DND-41 (cell line): ENCODE results near the gene OAS1.
"Not testable (repeated sequence)": the region's sequence is repeated elsewhere in the genome, so short reads cannot be mapped to it uniquely, and the experiment has no call there.

Source experiments
- ATAC-seq: fragments of 200-7000 bp; cut with Tn5 transposase; 3 replicates; pipeline ENCODE4 v1.9.1; 2021; ENCODE audit warnings: low read depth; ENCODE audit not compliant: insufficient read depth
- DNase-seq: peaks from one replicate; pipeline ENCODE4 v3.0.0-alpha.2; 2020
- H2AFZ ChIP-seq: 2 replicates; pipeline ENCODE4 v1.6.0; 2012; ENCODE audit warnings: low read depth, low read length
- H3K27ac ChIP-seq: 2 replicates; pipeline ENCODE4 v1.5.1; 2012; ENCODE audit warnings: low read length, inconsistent platforms
- H3K27me3 ChIP-seq: fragments of 200-600 bp; sonication (generic); 2 replicates; pipeline ENCODE4 v1.6.0; 2012; ENCODE audit warnings: low read length, mild to moderate bottlenecking, inconsistent platforms; ENCODE audit not compliant: insufficient read depth, poor library complexity
- H3K36me3 ChIP-seq: 2 replicates; pipeline ENCODE4 v1.5.1; 2012; ENCODE audit warnings: low read length, inconsistent platforms; ENCODE audit not compliant: insufficient read depth
- H3K4me1 ChIP-seq: 2 replicates; pipeline ENCODE4 v1.5.1; 2012; ENCODE audit warnings: mild to moderate bottlenecking, low read length; ENCODE audit not compliant: insufficient read depth
- H3K4me2 ChIP-seq: 2 replicates; pipeline ENCODE4 v1.6.0; 2012; ENCODE audit warnings: mild to moderate bottlenecking, moderate library complexity, low read length, inconsistent platforms; ENCODE audit not compliant: insufficient read depth
- H3K4me3 ChIP-seq, 2 experiments: fragments of 200-600 bp in 1 of 2; shearing (Covaris generic) in 1 of 2; 2 replicates each; pipeline ENCODE4 v1.5.1; 2012 to 2016; ENCODE audit warnings: inconsistent platforms in 2 of 2, low read length in 2 of 2, mild to moderate bottlenecking in 2 of 2, low read depth in 1 of 2, moderate library complexity in 1 of 2
- H3K79me2 ChIP-seq: 2 replicates; pipeline ENCODE4 v1.6.0; 2012; ENCODE audit warnings: low read length, inconsistent platforms; ENCODE audit not compliant: insufficient read depth
- H3K9ac ChIP-seq: 2 replicates; pipeline ENCODE4 v1.6.0; 2012; ENCODE audit warnings: low read depth, mild to moderate bottlenecking, inconsistent platforms, low read length, moderate library complexity
- H3K9me3 ChIP-seq: 2 replicates; pipeline ENCODE4 v1.5.1; 2012; ENCODE audit warnings: low read length, moderate library complexity, mild to moderate bottlenecking, inconsistent platforms; ENCODE audit not compliant: insufficient read depth, severe bottlenecking
- H4K20me1 ChIP-seq: 2 replicates; pipeline ENCODE4 v1.6.0; 2012; ENCODE audit warnings: low read length; ENCODE audit not compliant: insufficient read depth
- CTCF ChIP-seq: IDR thresholded peaks from 2 replicates; pipeline ENCODE4 v1.5.1; 2012; ENCODE audit warnings: borderline replicate concordance, low read length, moderate library complexity, mild to moderate bottlenecking; ENCODE audit not compliant: poor library complexity, severe bottlenecking; ENCODE audit errors: extremely low read depth
- EZH2 ChIP-seq: IDR thresholded peaks from 3 replicates; pipeline ENCODE4 v1.6.1; 2012; ENCODE audit warnings: borderline replicate concordance, low read depth, mild to moderate bottlenecking, moderate library complexity, low read length, inconsistent platforms; ENCODE audit not compliant: severe bottlenecking

The OAS1 gene

DNA sequence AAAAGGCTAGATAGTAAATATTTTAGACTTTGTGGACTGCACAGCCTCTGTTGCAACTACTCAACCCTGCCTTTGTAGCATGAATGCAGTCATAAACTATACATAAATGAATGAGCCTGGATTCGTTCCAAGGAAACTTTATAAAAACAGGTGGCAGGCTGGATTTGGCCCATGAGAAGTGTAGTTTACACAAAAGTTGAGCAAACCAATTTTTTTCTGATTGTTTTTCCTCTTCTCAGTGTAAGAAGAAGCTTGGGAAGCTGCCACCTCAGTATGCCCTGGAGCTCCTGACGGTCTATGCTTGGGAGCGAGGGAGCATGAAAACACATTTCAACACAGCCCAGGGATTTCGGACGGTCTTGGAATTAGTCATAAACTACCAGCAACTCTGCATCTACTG is 9.5 kb downstream of the OAS1 start:
- ATAC-seq (no peak), DNase-seq (no peak)

DNA sequence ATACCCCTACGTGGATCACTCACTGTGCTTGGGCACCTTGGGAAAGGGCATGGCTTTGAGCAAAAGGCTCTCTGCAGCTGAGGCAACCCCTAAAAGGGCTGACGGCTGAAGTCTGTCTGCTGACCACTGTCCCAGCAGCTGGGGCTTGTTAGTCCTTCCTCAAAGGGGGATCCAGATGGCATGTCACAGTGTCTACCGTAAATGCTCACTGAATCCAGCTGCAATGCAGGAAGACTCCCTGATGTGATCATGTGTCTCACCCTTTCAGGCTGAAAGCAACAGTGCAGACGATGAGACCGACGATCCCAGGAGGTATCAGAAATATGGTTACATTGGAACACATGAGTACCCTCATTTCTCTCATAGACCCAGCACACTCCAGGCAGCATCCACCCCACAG is 12.4 kb downstream of the OAS1 start:
- Histone ChIP-seq H4K20me1 (no peaks in the 10 kb centered on the region), H3K4me1 (no peaks in the 10 kb centered on the region), H2AFZ (no peak overlapping the region), H3K36me3 (peaks cover 14% of the 10 kb centered on the region; the same call in 1 of the 2 replicates), H3K9me3 (peaks cover under 1% of the 10 kb centered on the region), H3K4me3 (no peak overlapping the region), H3K4me2 (no peak overlapping the region), H3K27me3 (no peaks in the 10 kb centered on the region), H3K27ac (no peak overlapping the region), H3K79me2 (no peaks in the 10 kb centered on the region), H3K9ac (no peak overlapping the region)
- DNase-seq, result no peak
- TF ChIP-seq EZH2 (no peak), CTCF (no peak)
- no peak for ATAC-seq

More for the DNA sequence above, 9.5 kb downstream of the OAS1 start:
- Histone ChIP-seq H4K20me1 (no peaks in the 10 kb centered on the region), H3K27ac (no peak overlapping the region), H3K4me2 (no peak overlapping the region), H3K9ac (no peak overlapping the region), H2AFZ (no peak overlapping the region), H3K79me2 (no peaks in the 10 kb centered on the region), H3K4me1 (no peaks in the 10 kb centered on the region), H3K36me3 (peaks cover 14% of the 10 kb centered on the region; the same call in 1 of the 2 replicates), H3K27me3 (no peaks in the 10 kb centered on the region), H3K9me3 (peaks cover 16% of the 10 kb centered on the region), H3K4me3 (no peak overlapping the region)
- TF ChIP-seq EZH2 (no peak), CTCF (no peak)

DNA sequence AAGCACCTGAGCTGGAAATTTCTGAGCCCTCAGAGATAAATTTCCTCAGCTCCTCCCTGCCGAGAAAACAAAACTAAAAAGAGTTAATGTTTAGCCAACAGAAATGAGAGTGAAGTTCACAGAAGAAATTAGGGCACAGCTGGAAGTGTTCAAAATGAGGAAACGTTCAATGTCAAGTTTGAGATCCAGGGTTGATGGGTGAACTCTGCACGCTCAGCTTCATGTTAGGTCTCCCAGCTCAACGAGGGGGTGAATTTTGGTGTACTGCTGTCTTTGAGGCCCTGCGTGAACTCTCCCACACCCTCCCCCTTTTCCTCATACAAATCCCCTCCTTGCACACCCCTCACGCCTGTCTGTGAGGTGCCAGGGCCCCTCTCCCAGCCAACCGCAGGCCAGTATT is 18.2 kb downstream of the OAS1 start:
- H3K79me2 ChIP-seq, result no peaks in the 10 kb centered on the region
- H3K9ac ChIP-seq, result no peak overlapping the region
- H3K36me3 ChIP-seq, result no peaks in the 10 kb centered on the region
- DNase-seq (no peak), ATAC-seq (no peak)
- H3K27me3 ChIP-seq, result no peaks in the 10 kb centered on the region
- H3K4me3 ChIP-seq, result no peak overlapping the region
- no peaks in the 10 kb centered on the region for H3K4me1 ChIP-seq
- no peaks in the 10 kb centered on the region for H3K9me3 ChIP-seq
- no peak for TF ChIP-seq CTCF
- no peak for TF ChIP-seq EZH2
- H3K27ac ChIP-seq, result no peak overlapping the region
- H4K20me1 ChIP-seq, result no peaks in the 10 kb centered on the region
- no peak overlapping the region for H2AFZ ChIP-seq
- H3K4me2 ChIP-seq, result no peak overlapping the region

DNA sequence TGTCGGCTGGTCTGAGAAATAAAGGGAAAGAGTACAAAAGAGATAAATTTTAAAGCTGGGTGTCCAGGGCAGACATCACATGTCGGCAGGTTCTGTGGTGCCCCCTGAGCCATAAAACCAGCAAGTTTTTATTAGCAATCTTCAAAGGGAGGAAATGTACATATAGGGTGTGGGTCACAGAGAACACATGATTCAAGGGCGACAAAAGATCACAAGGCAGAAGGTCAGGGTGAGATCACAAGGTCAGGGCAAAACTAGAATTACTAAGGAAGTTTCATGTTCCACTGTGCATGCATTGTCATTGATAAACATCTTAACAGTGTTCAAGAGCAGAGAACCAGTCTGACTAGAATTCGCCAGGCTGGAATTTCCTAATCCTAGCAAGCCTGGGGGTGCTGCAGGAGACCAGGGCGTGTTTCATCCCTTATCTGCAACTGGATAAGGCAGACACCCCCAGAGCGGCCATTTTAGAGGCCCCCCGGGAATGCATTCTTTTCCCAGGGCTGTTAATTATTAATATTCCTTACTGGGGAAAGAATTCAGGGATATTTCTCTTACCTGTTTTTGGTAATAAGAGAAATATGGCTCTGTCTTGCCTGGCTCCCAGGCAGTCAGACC is 19.8 kb downstream of the OAS1 start:
- H3K4me3 ChIP-seq, H3K4me2 ChIP-seq, DNase-seq, H3K9ac ChIP-seq, H3K9me3 ChIP-seq, H3K79me2 ChIP-seq, H3K27me3 ChIP-seq, ATAC-seq, H2AFZ ChIP-seq, H3K27ac ChIP-seq, H4K20me1 ChIP-seq, H3K36me3 ChIP-seq, H3K4me1 ChIP-seq: not testable (repeated sequence)
